Measurements from ENCODE around the gene GAA.

Gene GAA

GRCh38 chr17:80097844-80098691, 3.3 kb upstream of the GAA start:
- no peaks in the 10 kb centered on the region for H3K36me3 ChIP-seq (ENCODE audit: insufficient read depth, low read length)
- no peaks in the 10 kb centered on the region for H3K27me3 ChIP-seq (ENCODE audit: insufficient read depth, low read length, poor library complexity, severe bottlenecking)
- H3K4me1 ChIP-seq (ENCODE audit: insufficient read depth, low read length, poor library complexity, severe bottlenecking): peaks cover 22% of the 10 kb centered on the region
- H4K20me1 ChIP-seq (ENCODE audit: insufficient read depth, low read length, poor library complexity, severe bottlenecking): no peaks in the 10 kb centered on the region
- no peaks in the 10 kb centered on the region for H3K9me2 ChIP-seq (replicated peaks; ENCODE audit: low read depth, low read length)
- TF ChIP-seq, protein P1, sequence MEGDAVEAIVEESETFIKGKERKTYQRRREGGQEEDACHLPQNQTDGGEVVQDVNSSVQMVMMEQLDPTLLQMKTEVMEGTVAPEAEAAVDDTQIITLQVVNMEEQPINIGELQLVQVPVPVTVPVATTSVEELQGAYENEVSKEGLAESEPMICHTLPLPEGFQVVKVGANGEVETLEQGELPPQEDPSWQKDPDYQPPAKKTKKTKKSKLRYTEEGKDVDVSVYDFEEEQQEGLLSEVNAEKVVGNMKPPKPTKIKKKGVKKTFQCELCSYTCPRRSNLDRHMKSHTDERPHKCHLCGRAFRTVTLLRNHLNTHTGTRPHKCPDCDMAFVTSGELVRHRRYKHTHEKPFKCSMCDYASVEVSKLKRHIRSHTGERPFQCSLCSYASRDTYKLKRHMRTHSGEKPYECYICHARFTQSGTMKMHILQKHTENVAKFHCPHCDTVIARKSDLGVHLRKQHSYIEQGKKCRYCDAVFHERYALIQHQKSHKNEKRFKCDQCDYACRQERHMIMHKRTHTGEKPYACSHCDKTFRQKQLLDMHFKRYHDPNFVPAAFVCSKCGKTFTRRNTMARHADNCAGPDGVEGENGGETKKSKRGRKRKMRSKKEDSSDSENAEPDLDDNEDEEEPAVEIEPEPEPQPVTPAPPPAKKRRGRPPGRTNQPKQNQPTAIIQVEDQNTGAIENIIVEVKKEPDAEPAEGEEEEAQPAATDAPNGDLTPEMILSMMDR (conservative IDR thresholded peaks at IDR 0.05; ENCODE audit: low read length): no peak
- no peak for TF ChIP-seq EZH2phosphoT487 (IDR thresholded peaks at IDR 0.05; ENCODE audit: borderline replicate concordance)
- no peaks in the 10 kb centered on the region for H3F3A ChIP-seq (ENCODE audit: low read depth)
- H3K79me2 ChIP-seq (ENCODE audit: insufficient read depth, low read length): peaks cover 7% of the 10 kb centered on the region
- no peak overlapping the region for H3K4me3 ChIP-seq (ENCODE audit: low read length, poor library complexity, severe bottlenecking)
- no peak overlapping the region for H3K4me2 ChIP-seq (ENCODE audit: low read depth, low read length, poor library complexity, severe bottlenecking)
- H3K9ac ChIP-seq (ENCODE audit: low read depth, low read length, poor library complexity, severe bottlenecking): no peak overlapping the region
- no peaks in the 10 kb centered on the region for H3K9me3 ChIP-seq (ENCODE audit: insufficient read depth, low read depth, low read length)
- H2AFZ ChIP-seq (ENCODE audit: low read length): no peak overlapping the region

DNA sequence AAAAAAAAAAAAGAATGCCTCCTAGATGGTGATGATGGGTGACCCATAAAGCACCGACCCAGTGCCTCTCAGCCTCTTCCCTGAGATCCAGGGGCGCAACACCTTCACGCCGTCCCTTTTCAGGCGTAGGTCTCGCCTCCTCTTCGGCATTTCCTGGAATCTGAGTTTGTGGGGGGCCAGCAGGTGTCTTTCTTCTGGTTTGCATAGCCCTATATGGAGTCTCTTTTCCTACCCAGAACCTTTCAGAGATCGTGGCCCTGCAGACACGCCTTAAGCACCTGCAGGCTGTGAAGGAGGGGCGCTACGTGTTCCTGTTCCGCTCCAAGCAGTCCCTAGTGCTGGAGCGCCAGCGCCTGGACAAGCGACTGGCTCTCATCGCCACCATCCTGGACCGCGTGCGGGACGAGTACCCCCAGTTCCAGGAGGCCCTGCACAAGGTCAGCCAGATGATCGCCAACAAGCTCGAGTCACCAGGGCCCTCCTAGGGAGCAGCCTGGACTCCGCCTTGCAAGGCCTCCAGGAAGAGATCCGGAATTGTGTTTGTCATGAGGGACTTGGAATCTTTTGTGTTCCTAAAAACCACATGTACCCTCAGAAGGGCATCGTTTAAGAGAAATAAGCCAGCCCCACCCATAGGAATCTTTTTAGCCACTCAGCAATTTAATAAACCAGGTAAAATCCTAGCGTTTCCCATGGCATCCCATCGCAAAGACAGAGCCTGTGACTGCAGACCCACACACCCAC, 1.9 kb upstream of the GAA start:
- no peaks in the 10 kb centered on the region for H3K27me3 ChIP-seq (ENCODE audit: insufficient read depth, low read length, poor library complexity, severe bottlenecking)
- no peaks in the 10 kb centered on the region for H3K36me3 ChIP-seq (ENCODE audit: insufficient read depth, low read length)
- peaks cover 22% of the 10 kb centered on the region for H3K4me1 ChIP-seq (ENCODE audit: insufficient read depth, low read length, poor library complexity, severe bottlenecking)
- H3K4me2 ChIP-seq (ENCODE audit: low read depth, low read length, poor library complexity, severe bottlenecking): peak overlapping the region; percentile 99
- H3K79me2 ChIP-seq (ENCODE audit: insufficient read depth, low read length): peaks cover 7% of the 10 kb centered on the region
- no peaks in the 10 kb centered on the region for H3F3A ChIP-seq (ENCODE audit: low read depth)
- H3K4me3 ChIP-seq (ENCODE audit: low read length, poor library complexity, severe bottlenecking): no peak overlapping the region
- no peaks in the 10 kb centered on the region for H3K9me3 ChIP-seq (ENCODE audit: insufficient read depth, low read depth, low read length)
- TF ChIP-seq EZH2phosphoT487 (IDR thresholded peaks at IDR 0.05; ENCODE audit: borderline replicate concordance): no peak
- TF ChIP-seq, protein P1 (conservative IDR thresholded peaks at IDR 0.05; ENCODE audit: low read length): no peak
- H3K9me2 ChIP-seq (replicated peaks; ENCODE audit: low read depth, low read length): no peaks in the 10 kb centered on the region
- H3K9ac ChIP-seq (ENCODE audit: low read depth, low read length, poor library complexity, severe bottlenecking): no peak overlapping the region
- H4K20me1 ChIP-seq (ENCODE audit: insufficient read depth, low read length, poor library complexity, severe bottlenecking): no peaks in the 10 kb centered on the region
- no peak overlapping the region for H2AFZ ChIP-seq (ENCODE audit: low read length)

DNA sequence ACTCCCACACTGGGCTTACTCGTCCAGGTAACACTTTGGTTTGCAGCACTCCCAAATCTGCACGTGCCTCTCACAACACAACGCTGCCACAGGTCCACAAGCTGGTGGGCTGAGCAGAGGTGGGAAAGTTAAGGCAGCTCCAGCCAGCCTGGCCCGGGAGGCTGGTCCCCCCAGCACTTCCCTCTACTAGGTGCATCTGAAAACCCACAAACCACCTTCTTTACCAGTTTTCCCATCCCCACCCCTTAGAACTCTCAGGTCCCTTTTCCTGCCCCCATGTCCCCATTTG, 1.4 kb upstream of the GAA start:
- peak overlapping the region; percentile 70 for H3K9ac ChIP-seq (ENCODE audit: low read depth, low read length, poor library complexity, severe bottlenecking)

More for the DNA sequence above, 1.4 kb upstream of the GAA start:
- Histone ChIP-seq H3K4me2 (ENCODE audit: low read depth, low read length, poor library complexity, severe bottlenecking) (peak overlapping the region; percentile 99), H3K4me3 (ENCODE audit: low read length, poor library complexity, severe bottlenecking) (peak overlapping the region; percentile 97), H3K36me3 (ENCODE audit: insufficient read depth, low read length) (no peaks in the 10 kb centered on the region), H2AFZ (ENCODE audit: low read length) (peak overlapping the region; percentile 98; the same call in 1 of the 2 replicates), H3K9me2 (replicated peaks; ENCODE audit: low read depth, low read length) (no peaks in the 10 kb centered on the region), H4K20me1 (ENCODE audit: insufficient read depth, low read length, poor library complexity, severe bottlenecking) (no peaks in the 10 kb centered on the region), H3F3A (ENCODE audit: low read depth) (no peaks in the 10 kb centered on the region), H3K27me3 (ENCODE audit: insufficient read depth, low read length, poor library complexity, severe bottlenecking) (no peaks in the 10 kb centered on the region), H3K9me3 (ENCODE audit: insufficient read depth, low read depth, low read length) (no peaks in the 10 kb centered on the region), H3K4me1 (ENCODE audit: insufficient read depth, low read length, poor library complexity, severe bottlenecking) (peaks cover 22% of the 10 kb centered on the region), H3K79me2 (ENCODE audit: insufficient read depth, low read length) (peaks cover 7% of the 10 kb centered on the region)
- TF ChIP-seq, protein P1 (conservative IDR thresholded peaks at IDR 0.05; ENCODE audit: low read length): no peak
- TF ChIP-seq EZH2phosphoT487 (IDR thresholded peaks at IDR 0.05; ENCODE audit: borderline replicate concordance): no peak

All from Loucy (cell line).